Mucosa of rectum (tissue), 2 donors: ENCODE results near the gene MCOLN3.
A peak's percentile ranks its signal among the peaks of the same experiment; 100 is the strongest.
"Not testable (repeated sequence)": the region's sequence is repeated elsewhere in the genome, so short reads cannot be mapped to it uniquely, and the experiment has no call there.

Experiments used
- H3K27ac ChIP-seq, 2 donors: one replicate each; pipeline ENCODE4 v1.7.0; 2013; ENCODE audit warnings: inconsistent platforms in 2 of 2, low read depth in 2 of 2, low read length in 2 of 2
- H3K27me3 ChIP-seq, 2 donors: one replicate each; pipeline ENCODE4 v1.7.0; 2013; ENCODE audit warnings: low read length in 2 of 2; ENCODE audit not compliant: control insufficient read depth in 2 of 2, insufficient read depth in 2 of 2
- H3K36me3 ChIP-seq, 2 donors: one replicate each; pipeline ENCODE4 v1.7.0; 2013; ENCODE audit warnings: low read length in 2 of 2; ENCODE audit not compliant: control insufficient read depth in 2 of 2, insufficient read depth in 2 of 2
- H3K4me1 ChIP-seq, 2 donors: one replicate each; pipeline ENCODE4 v1.7.0; 2013; ENCODE audit warnings: low read length in 2 of 2, mild to moderate bottlenecking in 1 of 2; ENCODE audit not compliant: control insufficient read depth in 2 of 2, insufficient read depth in 2 of 2
- H3K4me3 ChIP-seq, 2 donors: one replicate each; pipeline ENCODE4 v1.7.0; 2013; ENCODE audit warnings: low read length in 2 of 2
- H3K9ac ChIP-seq, 2 donors: one replicate each; pipeline ENCODE4 v1.7.0; 2013; ENCODE audit warnings: low read length in 2 of 2, low read depth in 1 of 2, mild to moderate bottlenecking in 1 of 2
- H3K9me3 ChIP-seq, 2 donors: one replicate each; pipeline ENCODE4 v1.7.0; 2013; ENCODE audit warnings: low read length in 2 of 2; ENCODE audit not compliant: control insufficient read depth in 2 of 2
- donor health status: healthy.
- donor health status: Normal muscosa, but diverticular disease.

The MCOLN3 gene

GRCh38 chr1:85024736-85025135 is 23.6 kb downstream of the MCOLN3 start:
- Histone ChIP-seq H3K4me1 (no peaks in the 10 kb centered on the region), H3K4me3 (no peak overlapping the region), H3K27me3 (no peaks in the 10 kb centered on the region), H3K36me3 (no peaks in the 10 kb centered on the region), H3K9me3 (no peaks in the 10 kb centered on the region), H3K9ac (no peak overlapping the region), H3K27ac (no peak overlapping the region)

- Histone ChIP-seq H3K4me1 (no peaks in the 10 kb centered on the region), H3K4me3 (no peak overlapping the region), H3K9ac (no peak overlapping the region), H3K9me3 (no peaks in the 10 kb centered on the region), H3K36me3 (no peaks in the 10 kb centered on the region), H3K27ac (no peak overlapping the region), H3K27me3 (no peaks in the 10 kb centered on the region)
Observed at GRCh38 chr1:85022700-85023099, 25.6 kb downstream of the MCOLN3 start.

DNA sequence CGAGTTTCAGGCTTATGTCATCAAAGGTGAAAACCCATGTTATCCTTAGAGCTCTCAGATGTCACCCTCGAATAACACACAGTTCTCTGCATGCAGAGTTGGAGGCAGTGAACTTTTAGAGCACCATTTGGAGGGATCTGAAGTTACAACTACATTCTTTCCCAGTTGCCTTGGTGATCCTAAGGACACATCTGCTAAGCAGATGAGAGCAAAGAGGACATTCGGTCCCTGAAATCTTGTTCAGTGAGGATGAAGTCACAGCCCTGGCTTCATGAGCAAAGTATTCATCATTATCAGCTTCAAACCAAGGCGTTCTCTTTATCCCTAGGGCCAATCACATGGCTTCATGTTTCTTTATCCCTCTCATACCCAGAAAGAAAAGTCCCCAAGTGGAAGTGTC is 28.3 kb downstream of the MCOLN3 start:
- Histone ChIP-seq H3K9me3 (no peaks in the 10 kb centered on the region), H3K4me3 (no peak overlapping the region), H3K36me3 (no peaks in the 10 kb centered on the region), H3K4me1 (no peaks in the 10 kb centered on the region), H3K9ac (no peak overlapping the region), H3K27ac (no peak overlapping the region), H3K27me3 (no peaks in the 10 kb centered on the region)

- no peaks in the 10 kb centered on the region for H3K9me3 ChIP-seq
- no peaks in the 10 kb centered on the region for H3K4me1 ChIP-seq
- no peak overlapping the region for H3K9ac ChIP-seq
- no peaks in the 10 kb centered on the region for H3K27me3 ChIP-seq
- no peak overlapping the region for H3K4me3 ChIP-seq
- H3K36me3 ChIP-seq = no peaks in the 10 kb centered on the region
- H3K27ac ChIP-seq = no peak overlapping the region
Observed at GRCh38 chr1:85015826-85016225, 32.5 kb downstream of the MCOLN3 start.

DNA sequence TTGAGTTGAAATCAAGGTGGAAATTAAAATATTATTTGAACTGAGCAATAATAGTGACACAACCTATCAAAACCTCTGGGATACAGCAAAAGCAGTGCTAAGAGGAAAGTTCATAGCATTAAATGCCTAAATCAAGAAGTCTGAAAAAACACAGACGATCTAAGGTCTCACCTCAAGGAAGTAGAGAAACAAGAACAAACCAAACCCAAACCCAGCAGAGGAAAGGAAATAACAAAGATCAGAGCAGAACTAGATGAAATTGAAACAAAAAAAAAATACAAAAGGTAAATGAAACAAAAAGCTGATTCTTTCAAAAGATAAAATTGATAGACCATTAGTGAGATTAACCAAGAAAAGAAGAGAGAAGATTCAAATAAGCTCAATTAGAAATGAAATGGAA is 42.7 kb downstream of the MCOLN3 start:
- not testable (repeated sequence) for H3K36me3 ChIP-seq, H3K9me3 ChIP-seq

GRCh38 chr1:85001742-85002141 is 46.6 kb downstream of the MCOLN3 start:
- H3K27me3 ChIP-seq = peaks cover 8 to 13% of the 10 kb centered on the region in 2 donors
- H3K9ac ChIP-seq = no peak overlapping the region
- no peaks in the 10 kb centered on the region for H3K36me3 ChIP-seq
- no peak overlapping the region for H3K27ac ChIP-seq
- no peak overlapping the region for H3K4me3 ChIP-seq
- peaks cover 0 to 2% of the 10 kb centered on the region in 2 donors for H3K9me3 ChIP-seq
- H3K4me1 ChIP-seq = peaks cover 12 to 13% of the 10 kb centered on the region in 2 donors

More for the DNA sequence above, 42.7 kb downstream of the MCOLN3 start:
- not testable (repeated sequence) for H3K4me3 ChIP-seq, H3K4me1 ChIP-seq, H3K27ac ChIP-seq, H3K9ac ChIP-seq, H3K27me3 ChIP-seq

DNA sequence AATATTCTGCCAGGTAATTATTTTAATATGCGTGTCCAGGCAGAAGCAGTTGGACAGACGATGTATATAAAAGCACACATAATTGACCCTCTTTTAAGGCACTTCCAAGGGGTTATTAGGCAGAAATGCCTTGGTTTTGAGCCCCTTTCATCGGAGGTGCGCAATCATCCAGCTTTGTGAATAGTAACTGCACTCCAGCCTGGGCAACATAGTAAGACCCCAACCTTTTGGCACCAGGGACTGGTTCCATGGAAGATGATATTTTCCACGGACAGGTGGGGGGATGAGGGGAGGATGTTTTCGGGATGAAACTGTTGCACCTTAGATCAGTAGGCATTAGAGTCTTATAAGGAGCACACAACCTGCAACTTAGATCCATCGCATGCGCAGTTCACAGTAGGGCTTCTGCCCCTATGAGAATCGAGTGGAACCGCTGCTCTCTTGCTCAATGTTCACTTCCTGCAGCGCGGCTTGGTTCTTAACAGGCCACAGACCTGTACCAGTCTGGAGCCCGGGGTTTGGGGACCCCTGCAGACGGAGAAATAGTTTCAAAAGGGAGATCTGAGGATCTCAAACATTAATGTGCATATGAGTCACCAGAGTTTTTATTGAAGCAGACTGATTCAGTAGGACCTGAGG is 49.5 kb downstream of the MCOLN3 start:
- Histone ChIP-seq H3K9ac (no peak overlapping the region), H3K4me3 (peak overlapping the region in 1 of 2 donors; percentile 55), H3K9me3 (no peaks in the 10 kb centered on the region), H3K27ac (no peak overlapping the region), H3K36me3 (no peaks in the 10 kb centered on the region), H3K4me1 (peaks cover 18 to 25% of the 10 kb centered on the region in 2 donors), H3K27me3 (peaks cover 13 to 14% of the 10 kb centered on the region in 2 donors)

GRCh38 chr1:84997667-84998600 is 50.4 kb downstream of the MCOLN3 start:
- Histone ChIP-seq H3K9me3 (no peaks in the 10 kb centered on the region), H3K4me1 (peaks cover 18 to 25% of the 10 kb centered on the region in 2 donors), H3K36me3 (no peaks in the 10 kb centered on the region), H3K27ac (no peak overlapping the region), H3K4me3 (peak overlapping the region; percentile 55 to 74), H3K9ac (peak overlapping the region in 1 of 2 donors; percentile 47), H3K27me3 (peaks cover 13 to 14% of the 10 kb centered on the region in 2 donors)

DNA sequence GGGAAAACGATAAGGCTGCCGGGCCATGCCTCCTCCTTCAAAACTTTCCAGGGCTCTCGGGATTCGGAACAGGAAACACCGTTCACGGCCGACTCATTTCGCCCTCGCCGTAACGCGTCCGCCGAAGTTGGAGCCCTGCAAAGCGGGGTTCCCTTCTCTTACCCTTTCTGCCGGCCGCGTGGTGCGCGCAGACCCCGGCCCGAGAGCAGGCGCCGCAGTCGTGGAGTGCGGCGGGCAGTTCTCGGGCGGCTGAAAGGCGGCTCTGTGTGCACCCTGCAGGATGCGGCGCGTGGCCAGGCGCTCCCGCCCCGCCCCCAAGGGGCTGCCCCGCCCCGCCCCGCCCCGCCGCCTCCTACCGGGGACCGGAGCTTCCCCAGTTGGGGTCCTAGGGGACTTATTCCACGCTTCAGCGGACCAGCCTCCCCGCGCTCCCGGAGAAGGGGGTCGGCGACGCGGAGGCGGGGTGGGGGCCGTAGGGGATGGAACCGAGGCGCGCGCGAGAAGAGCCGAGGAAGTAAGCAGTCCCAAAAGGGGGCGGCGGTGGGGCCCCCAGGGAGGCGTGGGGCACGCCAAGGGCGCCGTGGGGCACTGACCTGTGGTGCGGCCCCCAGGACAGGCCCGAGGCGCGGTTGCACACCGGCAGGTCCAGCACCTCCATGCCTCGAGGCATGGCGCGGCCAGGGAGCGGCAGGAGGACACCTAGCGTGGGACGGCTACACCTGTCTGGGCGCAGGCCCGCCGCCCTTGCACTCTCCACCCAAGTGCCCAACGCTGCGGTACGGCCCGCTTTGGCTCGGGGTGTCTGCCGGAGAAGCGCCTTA is 51.2 kb downstream of the MCOLN3 start, which contains the start of gene MCOLN2:
Gene MCOLN2 (minus strand): TSS at position 268 of the 821 bp plus-strand sequence. CDS start 241 bp downstream, at position 27.
- peaks cover 18 to 25% of the 10 kb centered on the region in 2 donors for H3K4me1 ChIP-seq
- no peaks in the 10 kb centered on the region for H3K36me3 ChIP-seq
- H3K27ac ChIP-seq = peak within 1 kb of the TSS in 1 of 2 donors; percentile 81
- H3K27me3 ChIP-seq = peaks cover 13 to 14% of the 10 kb centered on the region in 2 donors
- H3K9ac ChIP-seq = peak within 1 kb of the TSS; percentile 38 to 82
- H3K4me3 ChIP-seq = peak within 1 kb of the TSS; percentile 74 to 76
- H3K9me3 ChIP-seq = no peaks in the 10 kb centered on the region
